Transverse colon (tissue), 4 donors: ENCODE results near the gene C12orf60. TPM values are rescaled to one million over a fixed set of nuclear protein-coding genes. Genes with fewer than 3 reads are reported as not detected.

ENCODE experiments used
- DNase-seq: peaks from one replicate; pipeline ENCODE4 v3.0.0-alpha.2; 2019
- H3K27ac ChIP-seq, 4 donors: fragments of 200-600 bp; sonication (generic); 2 replicates each; pipeline ENCODE4 v1.5.1; 2016 to 2018; ENCODE audit warnings: inconsistent platforms in 4 of 4
- H3K27me3 ChIP-seq: fragments of 200-600 bp; sonication (generic); 2 replicates; pipeline ENCODE4 v1.5.1; 2017; ENCODE audit warnings: inconsistent platforms
- H3K36me3 ChIP-seq, 4 donors: fragments of 200-600 bp; sonication (generic); 2 replicates each; pipeline ENCODE4 v1.5.1; 2017 to 2019; ENCODE audit warnings: inconsistent platforms in 4 of 4
- H3K4me1 ChIP-seq, 4 donors: fragments of 200-600 bp; sonication (generic); 2 replicates each; pipeline ENCODE4 v1.5.1; 2017 to 2020; ENCODE audit warnings: inconsistent platforms in 4 of 4
- H3K4me3 ChIP-seq, 4 donors: fragments of 200-600 bp; sonication (generic); 1 replicate in 1 of 4; 2 replicates in 3 of 4; pipeline versions ENCODE4 v1.5.1 to v1.6.1; 2017 to 2019; ENCODE audit warnings: inconsistent platforms in 4 of 4
- H3K9me3 ChIP-seq, 2 donors: fragments of 200-600 bp; sonication (generic); 2 replicates each; pipeline ENCODE4 v1.5.1; 2017 to 2019; ENCODE audit warnings: inconsistent platforms in 2 of 2
- EP300 ChIP-seq: sonication (generic); formaldehyde crosslinking; IDR thresholded peaks from one replicate; pipeline ENCODE4 v1.6.1; 2017; ENCODE audit warnings: antibody characterized with exemption, low read depth
- POLR2A ChIP-seq: fragments of 450-650 bp; IDR thresholded peaks from one replicate; pipeline ENCODE4 v1.6.1; 2016; ENCODE audit warnings: antibody characterized with exemption, mild to moderate bottlenecking, moderate library complexity
- POLR2AphosphoS5 ChIP-seq, 3 donors: sonication (generic); formaldehyde crosslinking; IDR thresholded peaks; one replicate each; pipeline ENCODE4 v1.6.1; 2016; ENCODE audit warnings: antibody characterized with exemption in 3 of 3
- WGBS, 2 donors: methylation state at CpG; one replicate each; pipeline ENCODE4 v1.1.5; 2018; ENCODE audit warnings: low coverage in 1 of 2; 5-methylcytosine and 5-hydroxymethylcytosine counted together
- in situ Hi-C, 4 donors: fragments of 200-750 bp; cut with MboI; loops; one replicate each; pipeline versions ENCODE4 v1.15.0 to v1.15.1; 2017; ENCODE audit warnings: low sequenced_read_pairs in 3 of 4, low pct_ligation_motif_present in 1 of 4, low pct_unique_long_range_greater_than_20kb in 1 of 4
- intact Hi-C: fragments of 100-400 bp; cut with DNase I; formaldehyde crosslinking; loops from one replicate; pipeline ENCODE4 v1.15.1; 2023; ENCODE audit warnings: low total_unique reads
- total RNA-seq, 4 donors: library from RNA; depleted of rRNA; stranded (reverse); fragments of >200 nt; gene quantifications; one replicate each; pipeline ENCODE4 v1.1.0, GENCODE V29; 2016
- TF ChIP-seq, protein P1 (sequence below), 5 experiments: fragments of 200-600 bp in 3 of 5; fragments of 450-650 bp in 2 of 5; sonication (generic) in 3 of 5; IDR thresholded peaks; 1 replicate in 2 of 5; 2 replicates in 3 of 5; pipeline ENCODE4 v1.5.1; 2016 to 2017; ENCODE audit warnings: antibody characterized with exemption in 5 of 5, inconsistent platforms in 3 of 5, mild to moderate bottlenecking in 2 of 5, moderate library complexity in 1 of 5

The C12orf60 gene
- total RNA-seq, 4 donors from 2014 or later: 0.55 to 0.95 TPM; not detected in 2

- H3K36me3 ChIP-seq: no peaks in the 10 kb centered on the region
- intact Hi-C loops: loop anchor here (5.0 to 10.0 kb wide), 2 partner anchors 151 to 299 kb away; no protein-coding TSS in a partner anchor
- H3K4me3 ChIP-seq: no peak overlapping the region
- H3K9me3 ChIP-seq: no peaks in the 10 kb centered on the region
- 38 to 41% methylated on average over 3 of the region's 3 CpGs for WGBS, 2 donors
- no peaks in the 10 kb centered on the region for H3K27me3 ChIP-seq
- peaks cover 10 to 46% (median 27%) of the 10 kb centered on the region in 4 donors for H3K4me1 ChIP-seq
- in situ Hi-C loops: loop anchor here (5.0 to 25.0 kb wide), 4 partner anchors 151 to 666 kb away; partner anchors contain the start of gene RERG (in 2 of the 4)
- no peak for TF ChIP-seq POLR2A
- TF ChIP-seq, protein P1, sequence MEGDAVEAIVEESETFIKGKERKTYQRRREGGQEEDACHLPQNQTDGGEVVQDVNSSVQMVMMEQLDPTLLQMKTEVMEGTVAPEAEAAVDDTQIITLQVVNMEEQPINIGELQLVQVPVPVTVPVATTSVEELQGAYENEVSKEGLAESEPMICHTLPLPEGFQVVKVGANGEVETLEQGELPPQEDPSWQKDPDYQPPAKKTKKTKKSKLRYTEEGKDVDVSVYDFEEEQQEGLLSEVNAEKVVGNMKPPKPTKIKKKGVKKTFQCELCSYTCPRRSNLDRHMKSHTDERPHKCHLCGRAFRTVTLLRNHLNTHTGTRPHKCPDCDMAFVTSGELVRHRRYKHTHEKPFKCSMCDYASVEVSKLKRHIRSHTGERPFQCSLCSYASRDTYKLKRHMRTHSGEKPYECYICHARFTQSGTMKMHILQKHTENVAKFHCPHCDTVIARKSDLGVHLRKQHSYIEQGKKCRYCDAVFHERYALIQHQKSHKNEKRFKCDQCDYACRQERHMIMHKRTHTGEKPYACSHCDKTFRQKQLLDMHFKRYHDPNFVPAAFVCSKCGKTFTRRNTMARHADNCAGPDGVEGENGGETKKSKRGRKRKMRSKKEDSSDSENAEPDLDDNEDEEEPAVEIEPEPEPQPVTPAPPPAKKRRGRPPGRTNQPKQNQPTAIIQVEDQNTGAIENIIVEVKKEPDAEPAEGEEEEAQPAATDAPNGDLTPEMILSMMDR (IDR thresholded peaks at IDR 0.05): no peak
- no peak for TF ChIP-seq POLR2AphosphoS5 (IDR thresholded peaks at IDR 0.05)
- TF ChIP-seq EP300: no peak
- DNase-seq: no peak
- peak overlapping the region in 3 of 4 donors; percentile 5 to 22 (median 20) for H3K27ac ChIP-seq
Observed at GRCh38 chr12:14846042-14846587, 42.6 kb downstream of the C12orf60 start.

GRCh38 chr12:14846876-14847580 lies 43.6 kb downstream of the C12orf60 start:
- DNase-seq: no peak
- intact Hi-C loops: loop anchor here (5.0 to 10.0 kb wide), 2 partner anchors 150 to 298 kb away; no protein-coding TSS in a partner anchor
- Histone ChIP-seq H3K27me3 (no peaks in the 10 kb centered on the region), H3K4me1 (peaks cover 5 to 37% (median 20%) of the 10 kb centered on the region in 4 donors), H3K27ac (peak overlapping the region in 1 of 4 donors; percentile 22), H3K9me3 (no peaks in the 10 kb centered on the region), H3K4me3 (no peak overlapping the region), H3K36me3 (no peaks in the 10 kb centered on the region)
- in situ Hi-C loops: loop anchor here (5.0 to 25.0 kb wide), 4 partner anchors 150 to 665 kb away; partner anchors contain the start of gene RERG (in 2 of the 4)
- TF ChIP-seq POLR2A: no peak
- 65 to 75% methylated on average over 4 of the region's 4 CpGs for WGBS, 2 donors

- no peak overlapping the region for H3K4me3 ChIP-seq
- WGBS, 2 donors: 66 to 71% methylated on average over 1 to 2 of the region's 2 CpGs
- no peaks in the 10 kb centered on the region for H3K27me3 ChIP-seq
- no peak overlapping the region for H3K27ac ChIP-seq
- DNase-seq: no peak
- peak in 2 of 3 donors; percentile 10 to 44 for TF ChIP-seq POLR2AphosphoS5 (IDR thresholded peaks at IDR 0.05)
- TF ChIP-seq, protein P1 (IDR thresholded peaks at IDR 0.05): no peak
- no peak for TF ChIP-seq EP300
- no peak for TF ChIP-seq POLR2A
- H3K36me3 ChIP-seq: no peaks in the 10 kb centered on the region
- intact Hi-C loops: loop anchor here (5.0 to 10.0 kb wide), 3 partner anchors 138 to 295 kb away; no protein-coding TSS in a partner anchor
- in situ Hi-C loops: loop anchor here (5.0 to 25.0 kb wide), 4 partner anchors 148 to 663 kb away; partner anchors contain the start of gene RERG (in 2 of the 4)
- H3K4me1 ChIP-seq: peaks cover 0 to 20% (median 10%) of the 10 kb centered on the region in 4 donors
- no peaks in the 10 kb centered on the region for H3K9me3 ChIP-seq
Observed at GRCh38 chr12:14849661-14850060, 46.2 kb downstream of the C12orf60 start.

DNA sequence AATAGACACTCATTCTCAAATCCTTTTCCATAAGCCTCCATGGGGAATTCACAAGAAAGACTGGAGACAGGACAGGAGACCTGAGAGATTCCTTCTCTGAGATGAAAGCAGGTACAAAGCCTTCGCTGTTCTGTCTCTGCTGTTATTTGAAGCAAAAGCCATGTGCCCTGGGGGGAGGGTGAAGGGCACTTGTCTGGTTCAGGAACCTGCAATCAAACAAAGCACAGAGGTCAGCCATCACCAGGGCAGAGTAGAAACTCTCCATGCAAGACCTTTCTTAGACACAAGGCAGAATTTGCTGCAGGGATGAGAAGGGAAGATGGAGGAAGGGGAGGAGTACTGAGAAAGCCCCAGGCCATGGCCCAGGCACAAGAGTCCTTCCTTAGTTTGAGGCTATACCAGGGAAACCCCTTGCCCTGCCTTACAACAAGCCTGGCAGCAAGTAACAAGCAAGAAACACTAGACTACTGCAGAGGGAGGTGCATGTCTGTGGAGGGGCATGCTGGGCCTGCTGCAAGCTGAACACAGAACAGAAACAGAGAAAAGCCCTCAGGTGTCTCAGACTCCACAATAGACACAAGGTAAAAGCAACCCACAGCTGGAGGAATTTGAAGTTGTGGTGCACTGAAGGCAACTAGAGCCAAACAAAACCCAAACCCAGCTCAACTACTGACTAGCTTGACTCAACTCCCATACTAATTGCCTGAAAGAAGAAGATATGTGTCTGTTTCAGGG lies 47.6 kb downstream of the C12orf60 start:
- in situ Hi-C loops: no loop called here
- Histone ChIP-seq H3K27ac (no peak overlapping the region), H3K4me3 (no peak overlapping the region), H3K36me3 (no peaks in the 10 kb centered on the region), H3K9me3 (no peaks in the 10 kb centered on the region), H3K27me3 (no peaks in the 10 kb centered on the region), H3K4me1 (peaks cover 0 to 15% (median 6%) of the 10 kb centered on the region in 4 donors)
- DNase-seq: no peak
- intact Hi-C loops: loop anchor here (5.0 kb wide), 1 partner anchor 136 kb away; no protein-coding TSS in a partner anchor
- TF ChIP-seq POLR2AphosphoS5 (IDR thresholded peaks at IDR 0.05) (no peak), EP300 (no peak)
- WGBS, 2 donors: 0 to 100% methylated on average over 1 of the region's 1 CpG
